Panc1 (cell line): ENCODE measurements around the gene MROH2A. TPM values are rescaled to one million over a fixed set of nuclear protein-coding genes. Genes with fewer than 3 reads are reported as not detected.

Experiments
- ATAC-seq: fragments of 200-7000 bp; cut with Tn5 transposase; 2 replicates; pipeline ENCODE4 v1.9.1; 2020; ENCODE audit warnings: mild to moderate bottlenecking, moderate library complexity
- BruUV-seq: library from RNA; stranded (reverse); fragments of 400-500 nt; replicated peaks from 2 replicates; lab custom pipeline; 2021; lab: Mats Ljungman, UMichigan
- CTCF ChIA-PET: fragments of 300-600 bp; sonication (Branson Sonifier 250); formaldehyde crosslinking; loops from one replicate; lab custom pipeline; 2022; ENCODE audit warnings: antibody characterized with exemption; lab: Charles Lee
- POLR2A ChIA-PET: fragments of 300-600 bp; sonication (Branson Sonifier 250); formaldehyde crosslinking; loops from one replicate; lab custom pipeline; 2022; ENCODE audit warnings: antibody characterized with exemption; lab: Charles Lee
- DNase-seq: peaks from one replicate; pipeline ENCODE4 v3.0.0-alpha.2; 2010; ENCODE audit warnings: low read depth, low spot score
- H3K27ac ChIP-seq: 2 replicates; pipeline ENCODE4 v1.5.1; 2011; ENCODE audit warnings: mild to moderate bottlenecking, low read length, inconsistent platforms
- H3K27me3 ChIP-seq: fragments of 200-500 bp; sonication (Bioruptor generic); 2 replicates; pipeline ENCODE4 v1.6.0; 2014; ENCODE audit warnings: low read length, inconsistent platforms; ENCODE audit not compliant: control insufficient read depth, insufficient read depth
- H3K36me3 ChIP-seq: fragments of 200-500 bp; sonication (Bioruptor generic); 2 replicates; pipeline ENCODE4 v1.5.1; 2014; ENCODE audit warnings: inconsistent platforms, mild to moderate bottlenecking, low read length, moderate library complexity; ENCODE audit not compliant: control insufficient read depth, insufficient read depth
- H3K4me1 ChIP-seq: 2 replicates; pipeline ENCODE4 v1.5.1; 2011; ENCODE audit warnings: inconsistent platforms, mild to moderate bottlenecking, low read length, moderate library complexity; ENCODE audit not compliant: control insufficient read depth, insufficient read depth
- H3K4me3 ChIP-seq, 2 experiments: 2 replicates each; pipeline ENCODE4 v1.5.1; 2011 to 2012; ENCODE audit warnings: low read depth in 2 of 2, low read length in 2 of 2, mild to moderate bottlenecking in 2 of 2, inconsistent platforms in 1 of 2, moderate library complexity in 1 of 2
- H3K9me3 ChIP-seq: fragments of 200-500 bp; sonication (Bioruptor generic); 2 replicates; pipeline ENCODE4 v1.5.1; 2014; ENCODE audit warnings: low read depth, mild to moderate bottlenecking, inconsistent platforms, low read length, moderate library complexity; ENCODE audit not compliant: control insufficient read depth, insufficient read depth
- CTCF ChIP-seq: fragments of 450-650 bp; IDR thresholded peaks from 2 replicates; pipeline ENCODE4 v1.5.1; 2017; ENCODE audit warnings: mild to moderate bottlenecking
- POLR2AphosphoS5 ChIP-seq: IDR thresholded peaks from 2 replicates; pipeline ENCODE4 v1.6.1; 2012; ENCODE audit warnings: mild to moderate bottlenecking, low read depth, low read length, moderate library complexity
- REST ChIP-seq, 2 experiments: IDR thresholded peaks; 2 replicates each; pipeline ENCODE4 v1.6.1; 2011 to 2012; ENCODE audit warnings: low read depth in 2 of 2, control low read depth in 1 of 2, low read length in 1 of 2, mild to moderate bottlenecking in 1 of 2, moderate library complexity in 1 of 2; ENCODE audit not compliant: insufficient read depth in 1 of 2
- SIN3A ChIP-seq: IDR thresholded peaks from 2 replicates; pipeline ENCODE4 v1.6.1; 2012; ENCODE audit warnings: low read depth, mild to moderate bottlenecking, low read length, moderate library complexity, borderline replicate concordance; ENCODE audit not compliant: insufficient read depth
- TCF7L2 ChIP-seq: IDR thresholded peaks from 2 replicates; pipeline ENCODE4 v1.6.1; 2011; ENCODE audit warnings: mild to moderate bottlenecking, low read depth, low read length, inconsistent platforms
- in situ Hi-C: cut with HindIII; loops from 2 replicates; pipeline ENCODE4 v1.10.0; 2016; ENCODE audit warnings: low sequenced_read_pairs, low pct_unique_long_range_greater_than_20kb
- intact Hi-C: fragments of 100-400 bp; cut with micrococcal nuclease; formaldehyde crosslinking; loops from one replicate; pipeline ENCODE4 v1.10.0; 2022; ENCODE audit not compliant: unreplicated experiment
- total RNA-seq: library from RNA; stranded (reverse); gene quantifications from one replicate; pipeline ENCODE4 v1.2.1, GENCODE V29; 2021; ENCODE audit not compliant: unreplicated experiment

MROH2A gene
- total RNA-seq, 1 experiment from 2014 or later, result not detected

DNA sequence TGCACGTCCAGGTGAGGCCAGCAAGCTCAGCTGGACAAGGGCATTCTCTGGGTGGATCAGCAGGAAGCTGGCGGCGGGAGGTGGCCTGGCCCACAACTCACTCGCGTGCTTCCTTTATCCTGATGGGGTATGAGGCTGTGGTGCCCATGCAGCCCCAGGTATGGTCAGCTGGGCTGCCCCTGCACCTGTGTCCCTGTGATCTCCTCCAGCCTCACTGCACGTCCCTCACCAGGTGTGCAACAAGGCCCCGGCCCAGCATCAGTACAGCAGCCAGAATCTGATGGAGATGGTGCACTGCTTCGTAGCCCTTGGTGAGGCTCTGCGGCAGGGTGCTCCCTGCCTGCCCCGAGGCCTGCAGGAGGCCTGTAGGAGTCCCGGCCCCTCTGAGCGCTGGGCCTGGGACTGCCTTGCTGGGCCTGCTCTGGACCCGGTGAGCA, 17.6 kb downstream of the MROH2A start:
- in situ Hi-C loops, result no loop called here
- no peak overlapping the region for H3K4me3 ChIP-seq
- TF ChIP-seq POLR2AphosphoS5 (no peak), REST (IDR thresholded peaks at IDR 0.05; ENCODE audit: insufficient read depth in 1 of 2, low read depth in 2 of 2, low read length in 1 of 2) (no peak), SIN3A (no peak), CTCF (no peak), TCF7L2 (no peak)
- CTCF ChIA-PET, result no interaction called here
- no TSS peak for BruUV-seq
- intact Hi-C loops, result no loop called here
- DNase-seq (no peak), ATAC-seq (no peak; the same call in 1 of the 2 replicates)
- no peaks in the 10 kb centered on the region for H3K27me3 ChIP-seq
- POLR2A ChIA-PET, result no interaction called here
- H3K4me1 ChIP-seq, result no peaks in the 10 kb centered on the region
- H3K27ac ChIP-seq, result no peak overlapping the region
- H3K36me3 ChIP-seq, result no peaks in the 10 kb centered on the region
- no peaks in the 10 kb centered on the region for H3K9me3 ChIP-seq

- CTCF ChIA-PET, result no interaction called here
- POLR2A ChIA-PET, result no interaction called here
- DNase-seq, result no peak
- no peaks in the 10 kb centered on the region for H3K9me3 ChIP-seq
- ATAC-seq, result no peak
- BruUV-seq, result no TSS peak
- no peaks in the 10 kb centered on the region for H3K36me3 ChIP-seq
- no peak overlapping the region for H3K27ac ChIP-seq
- TF ChIP-seq REST (IDR thresholded peaks at IDR 0.05; ENCODE audit: insufficient read depth in 1 of 2, low read depth in 2 of 2, low read length in 1 of 2), result no peak
- no peak for TF ChIP-seq CTCF
- TF ChIP-seq SIN3A, result no peak
- TF ChIP-seq TCF7L2, result no peak
- no peak for TF ChIP-seq POLR2AphosphoS5
- H3K4me3 ChIP-seq, result no peak overlapping the region
- H3K27me3 ChIP-seq, result no peaks in the 10 kb centered on the region
- in situ Hi-C loops (no loop called here), intact Hi-C loops (no loop called here)
- no peaks in the 10 kb centered on the region for H3K4me1 ChIP-seq
Observed at GRCh38 chr2:233796254-233796653, 18.1 kb downstream of the MROH2A start.
